Esophagus muscularis mucosa (tissue), 4 donors: ENCODE data around the gene RNF157. TPM values are rescaled to one million over a fixed set of nuclear protein-coding genes. Genes with fewer than 3 reads are reported as not detected.

Experiments used
- DNase-seq: peaks from one replicate; pipeline ENCODE4 v3.0.0-alpha.2; 2017; ENCODE audit errors: extremely low spot score
- H3K27ac ChIP-seq, 4 donors: fragments of 200-600 bp; sonication (generic); replicated peaks in 1 of 4; 1 replicate in 3 of 4; 2 replicates in 1 of 4; pipeline ENCODE4 v1.5.1; 2016 to 2019; ENCODE audit warnings: mild to moderate bottlenecking in 1 of 4
- H3K27me3 ChIP-seq, 4 donors: fragments of 200-600 bp; sonication (generic); one replicate each; pipeline versions ENCODE4 v1.5.1 to v1.6.0; 2016 to 2019
- H3K36me3 ChIP-seq, 4 donors: fragments of 200-600 bp; sonication (generic); one replicate each; pipeline ENCODE4 v1.5.1; 2016 to 2019
- H3K4me1 ChIP-seq, 4 donors: fragments of 200-600 bp; sonication (generic); one replicate each; pipeline ENCODE4 v1.5.1; 2016 to 2019
- H3K4me3 ChIP-seq, 4 donors: fragments of 200-600 bp; sonication (generic); 1 replicate in 2 of 4; 2 replicates in 2 of 4; pipeline ENCODE4 v1.5.1; 2016 to 2019; ENCODE audit warnings: mild to moderate bottlenecking in 4 of 4, moderate library complexity in 1 of 4
- H3K9me3 ChIP-seq, 4 donors: fragments of 200-600 bp; sonication (generic); 1 replicate in 3 of 4; 2 replicates in 1 of 4; pipeline ENCODE4 v1.5.1; 2016 to 2019
- CTCF ChIP-seq, 3 experiments: fragments of 200-600 bp in 2 of 3; fragments of 450-650 bp in 1 of 3; sonication (generic) in 2 of 3; IDR thresholded peaks; one replicate each; pipeline ENCODE4 v1.5.1; 2017 to 2019; ENCODE audit warnings: antibody characterized with exemption in 3 of 3, mild to moderate bottlenecking in 2 of 3, moderate library complexity in 1 of 3
- EP300 ChIP-seq: sonication (generic); formaldehyde crosslinking; IDR thresholded peaks from one replicate; pipeline ENCODE4 v1.6.1; 2017; ENCODE audit warnings: antibody characterized with exemption
- POLR2A ChIP-seq: fragments of 450-650 bp; IDR thresholded peaks from one replicate; pipeline ENCODE4 v1.6.1; 2017; ENCODE audit warnings: antibody characterized with exemption, moderate library complexity, mild to moderate bottlenecking, low read depth
- POLR2AphosphoS5 ChIP-seq, 2 donors: sonication (generic); formaldehyde crosslinking; IDR thresholded peaks; one replicate each; pipeline ENCODE4 v1.6.1; 2017; ENCODE audit warnings: antibody characterized with exemption in 2 of 2
- WGBS: methylation state at CpG from one replicate; pipeline ENCODE4 v1.1.5; 2018; 5-methylcytosine and 5-hydroxymethylcytosine counted together
- intact Hi-C: fragments of 100-400 bp; cut with DNase I; formaldehyde crosslinking; loops from one replicate; pipeline ENCODE4 v1.15.1; 2023
- total RNA-seq, 4 donors: library from RNA; depleted of rRNA; stranded (reverse); fragments of >200 nt; gene quantifications; one replicate each; pipeline versions ENCODE4 v1.1.0 to v1.2.1, GENCODE V29; 2016

Gene RNF157
- total RNA-seq, 4 donors from 2014 or later = 2.1 to 8.1 (median 4.8) TPM

- DNase-seq = no peak
- Histone ChIP-seq H3K27ac (no peak overlapping the region), H3K4me1 (peaks cover 18 to 24% (median 22%) of the 10 kb centered on the region in 4 donors), H3K9me3 (no peaks in the 10 kb centered on the region), H3K36me3 (peaks cover 0 to 7% (median 3%) of the 10 kb centered on the region in 4 donors), H3K4me3 (no peak overlapping the region), H3K27me3 (no peaks in the 10 kb centered on the region)
- intact Hi-C loops = no loop called here
- no peak for TF ChIP-seq EP300
- no peak for TF ChIP-seq POLR2AphosphoS5 (IDR thresholded peaks at IDR 0.05)
- TF ChIP-seq POLR2A = no peak
- no peak for TF ChIP-seq CTCF (IDR thresholded peaks at IDR 0.05)
- 60% methylated on average over 3 of the region's 3 CpGs for WGBS
Measured at GRCh38 chr17:76106703-76107102, 133.6 kb downstream of the RNF157 start.

GRCh38 chr17:76104896-76105231, 135.4 kb downstream of the RNF157 start:
- no peak overlapping the region for H3K27ac ChIP-seq
- no peak for DNase-seq
- no peak for TF ChIP-seq EP300
- TF ChIP-seq CTCF (IDR thresholded peaks at IDR 0.05) = no peak
- no peak for TF ChIP-seq POLR2AphosphoS5 (IDR thresholded peaks at IDR 0.05)
- no peak for TF ChIP-seq POLR2A
- H3K36me3 ChIP-seq = peaks cover 14 to 25% (median 22%) of the 10 kb centered on the region in 4 donors
- no peaks in the 10 kb centered on the region for H3K9me3 ChIP-seq
- no peak overlapping the region for H3K4me3 ChIP-seq
- 79% methylated on average over 4 of the region's 5 CpGs for WGBS
- intact Hi-C loops = no loop called here
- H3K27me3 ChIP-seq = no peaks in the 10 kb centered on the region
- peaks cover 18 to 31% (median 24%) of the 10 kb centered on the region in 4 donors for H3K4me1 ChIP-seq

- H3K27ac ChIP-seq = peak overlapping the region; percentile 79 to 85 (median 81)
Measured at GRCh38 chr17:76104140-76104895, 136.0 kb downstream of the RNF157 start.

GRCh38 chr17:76103274-76104139, 136.8 kb downstream of the RNF157 start, which contains the start of gene EXOC7:
Gene EXOC7, minus strand, starts transcription at chr17:76103787. Its CDS starts 95 bp downstream, at chr17:76103692.
- DNase-seq = peak; percentile 95
- intact Hi-C loops = no loop called here
- Histone ChIP-seq H3K4me3 (peak within 1 kb of the TSS; percentile 67 to 90 (median 82)), H3K36me3 (peaks cover 14 to 34% (median 31%) of the 10 kb centered on the region in 4 donors), H3K9me3 (no peaks in the 10 kb centered on the region), H3K27ac (peak within 1 kb of the TSS; percentile 79 to 85 (median 81)), H3K27me3 (no peaks in the 10 kb centered on the region), H3K4me1 (peaks cover 18 to 31% (median 24%) of the 10 kb centered on the region in 4 donors)
- peak in 1 of 3 experiments; percentile 30 for TF ChIP-seq CTCF (IDR thresholded peaks at IDR 0.05)
- TF ChIP-seq POLR2AphosphoS5 (IDR thresholded peaks at IDR 0.05) = peak; percentile 77 to 94
- no peak for TF ChIP-seq EP300
- WGBS = 6% methylated on average over 40 of the region's 55 CpGs

More at GRCh38 chr17:76104140-76104895, 136.0 kb downstream of the RNF157 start:
- H3K27me3 ChIP-seq = no peaks in the 10 kb centered on the region
- no peak for DNase-seq
- intact Hi-C loops = no loop called here
- TF ChIP-seq CTCF (IDR thresholded peaks at IDR 0.05) = no peak
- no peak for TF ChIP-seq POLR2AphosphoS5 (IDR thresholded peaks at IDR 0.05)
- TF ChIP-seq POLR2A = no peak
- no peak for TF ChIP-seq EP300
- WGBS = 85% methylated on average over 28 of the region's 29 CpGs
- H3K9me3 ChIP-seq = no peaks in the 10 kb centered on the region
- H3K4me1 ChIP-seq = peaks cover 18 to 31% (median 24%) of the 10 kb centered on the region in 4 donors
- peak overlapping the region; percentile 67 to 90 (median 82) for H3K4me3 ChIP-seq
- peaks cover 14 to 30% (median 27%) of the 10 kb centered on the region in 4 donors for H3K36me3 ChIP-seq
